Ishikawa (cell line): Measurements from ENCODE around the gene IL1A.

ENCODE experiments used
- CEBPB ChIP-seq: IDR thresholded peaks from 2 replicates; pipeline ENCODE4 v1.6.1; 2012
- EGR1 ChIP-seq: IDR thresholded peaks from 2 replicates; pipeline ENCODE4 v1.6.1; 2012
- EP300 ChIP-seq: IDR thresholded peaks from 2 replicates; pipeline ENCODE4 v1.6.1; 2012; ENCODE audit warnings: borderline replicate concordance
- NFIC ChIP-seq: IDR thresholded peaks from 2 replicates; pipeline ENCODE4 v1.6.1; 2012
- RAD21 ChIP-seq: IDR thresholded peaks from 2 replicates; pipeline ENCODE4 v1.6.1; 2012; ENCODE audit warnings: low read depth
- TAF1 ChIP-seq: IDR thresholded peaks from 2 replicates; pipeline ENCODE4 v1.6.1; 2012; ENCODE audit warnings: low read depth, mild to moderate bottlenecking
- TCF12 ChIP-seq: IDR thresholded peaks from 2 replicates; pipeline ENCODE4 v1.6.1; 2012; ENCODE audit warnings: low read depth
- TEAD4 ChIP-seq: IDR thresholded peaks from 2 replicates; pipeline ENCODE4 v1.6.1; 2012
- YY1 ChIP-seq: IDR thresholded peaks from 2 replicates; pipeline ENCODE4 v1.6.1; 2012; ENCODE audit warnings: low read depth
- ZBTB7A ChIP-seq: IDR thresholded peaks from 2 replicates; pipeline ENCODE4 v1.6.1; 2012; ENCODE audit warnings: low read depth
- TF ChIP-seq, protein P1 (sequence below): IDR thresholded peaks from 2 replicates; pipeline ENCODE4 v1.6.1; 2012
- TF ChIP-seq, protein P2 (sequence below): IDR thresholded peaks from 2 replicates; pipeline ENCODE4 v1.6.1; 2012; ENCODE audit warnings: low read depth, mild to moderate bottlenecking

GRCh38 chr2:112817082-112817689 is 32.9 kb upstream of the IL1A start:
- TF ChIP-seq NFIC (no peak), TAF1 (no peak), EGR1 (no peak), TCF12 (no peak), EP300 (no peak), RAD21 (no peak), CEBPB (no peak), TEAD4 (no peak), YY1 (no peak), ZBTB7A (no peak)
- TF ChIP-seq, protein P1, sequence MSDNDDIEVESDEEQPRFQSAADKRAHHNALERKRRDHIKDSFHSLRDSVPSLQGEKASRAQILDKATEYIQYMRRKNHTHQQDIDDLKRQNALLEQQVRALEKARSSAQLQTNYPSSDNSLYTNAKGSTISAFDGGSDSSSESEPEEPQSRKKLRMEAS, result no peak
- TF ChIP-seq, protein P2, sequence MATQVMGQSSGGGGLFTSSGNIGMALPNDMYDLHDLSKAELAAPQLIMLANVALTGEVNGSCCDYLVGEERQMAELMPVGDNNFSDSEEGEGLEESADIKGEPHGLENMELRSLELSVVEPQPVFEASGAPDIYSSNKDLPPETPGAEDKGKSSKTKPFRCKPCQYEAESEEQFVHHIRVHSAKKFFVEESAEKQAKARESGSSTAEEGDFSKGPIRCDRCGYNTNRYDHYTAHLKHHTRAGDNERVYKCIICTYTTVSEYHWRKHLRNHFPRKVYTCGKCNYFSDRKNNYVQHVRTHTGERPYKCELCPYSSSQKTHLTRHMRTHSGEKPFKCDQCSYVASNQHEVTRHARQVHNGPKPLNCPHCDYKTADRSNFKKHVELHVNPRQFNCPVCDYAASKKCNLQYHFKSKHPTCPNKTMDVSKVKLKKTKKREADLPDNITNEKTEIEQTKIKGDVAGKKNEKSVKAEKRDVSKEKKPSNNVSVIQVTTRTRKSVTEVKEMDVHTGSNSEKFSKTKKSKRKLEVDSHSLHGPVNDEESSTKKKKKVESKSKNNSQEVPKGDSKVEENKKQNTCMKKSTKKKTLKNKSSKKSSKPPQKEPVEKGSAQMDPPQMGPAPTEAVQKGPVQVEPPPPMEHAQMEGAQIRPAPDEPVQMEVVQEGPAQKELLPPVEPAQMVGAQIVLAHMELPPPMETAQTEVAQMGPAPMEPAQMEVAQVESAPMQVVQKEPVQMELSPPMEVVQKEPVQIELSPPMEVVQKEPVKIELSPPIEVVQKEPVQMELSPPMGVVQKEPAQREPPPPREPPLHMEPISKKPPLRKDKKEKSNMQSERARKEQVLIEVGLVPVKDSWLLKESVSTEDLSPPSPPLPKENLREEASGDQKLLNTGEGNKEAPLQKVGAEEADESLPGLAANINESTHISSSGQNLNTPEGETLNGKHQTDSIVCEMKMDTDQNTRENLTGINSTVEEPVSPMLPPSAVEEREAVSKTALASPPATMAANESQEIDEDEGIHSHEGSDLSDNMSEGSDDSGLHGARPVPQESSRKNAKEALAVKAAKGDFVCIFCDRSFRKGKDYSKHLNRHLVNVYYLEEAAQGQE, result no peak
